Retinal pigment epithelial cell (primary cell): ENCODE measurements around the gene CCDC50.

Experiments
- DNase-seq: peaks from one replicate; pipeline ENCODE4 v3.0.0-alpha.2; 2010; ENCODE audit warnings: low read depth
- H3K4me3 ChIP-seq: 2 replicates; pipeline ENCODE4 v1.5.1; 2011; ENCODE audit warnings: mild to moderate bottlenecking, low read length, control low read depth, moderate library complexity
- TF ChIP-seq, protein P1 (sequence below): conservative IDR thresholded peaks from 2 replicates; pipeline ENCODE4 v1.5.1; 2011; ENCODE audit warnings: low read depth, low read length, control low read depth, inconsistent platforms

The CCDC50 gene, protein sequence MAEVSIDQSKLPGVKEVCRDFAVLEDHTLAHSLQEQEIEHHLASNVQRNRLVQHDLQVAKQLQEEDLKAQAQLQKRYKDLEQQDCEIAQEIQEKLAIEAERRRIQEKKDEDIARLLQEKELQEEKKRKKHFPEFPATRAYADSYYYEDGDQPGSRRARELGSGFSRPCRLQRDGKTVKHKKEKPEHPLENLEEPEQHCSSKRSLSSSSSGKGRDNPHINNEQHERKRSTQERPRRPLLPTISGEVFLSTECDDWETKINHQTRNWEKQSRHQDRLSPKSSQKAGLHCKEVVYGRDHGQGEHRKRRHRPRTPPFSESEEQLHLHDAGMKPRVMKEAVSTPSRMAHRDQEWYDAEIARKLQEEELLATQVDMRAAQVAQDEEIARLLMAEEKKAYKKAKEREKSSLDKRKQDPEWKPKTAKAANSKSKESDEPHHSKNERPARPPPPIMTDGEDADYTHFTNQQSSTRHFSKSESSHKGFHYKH

DNA sequence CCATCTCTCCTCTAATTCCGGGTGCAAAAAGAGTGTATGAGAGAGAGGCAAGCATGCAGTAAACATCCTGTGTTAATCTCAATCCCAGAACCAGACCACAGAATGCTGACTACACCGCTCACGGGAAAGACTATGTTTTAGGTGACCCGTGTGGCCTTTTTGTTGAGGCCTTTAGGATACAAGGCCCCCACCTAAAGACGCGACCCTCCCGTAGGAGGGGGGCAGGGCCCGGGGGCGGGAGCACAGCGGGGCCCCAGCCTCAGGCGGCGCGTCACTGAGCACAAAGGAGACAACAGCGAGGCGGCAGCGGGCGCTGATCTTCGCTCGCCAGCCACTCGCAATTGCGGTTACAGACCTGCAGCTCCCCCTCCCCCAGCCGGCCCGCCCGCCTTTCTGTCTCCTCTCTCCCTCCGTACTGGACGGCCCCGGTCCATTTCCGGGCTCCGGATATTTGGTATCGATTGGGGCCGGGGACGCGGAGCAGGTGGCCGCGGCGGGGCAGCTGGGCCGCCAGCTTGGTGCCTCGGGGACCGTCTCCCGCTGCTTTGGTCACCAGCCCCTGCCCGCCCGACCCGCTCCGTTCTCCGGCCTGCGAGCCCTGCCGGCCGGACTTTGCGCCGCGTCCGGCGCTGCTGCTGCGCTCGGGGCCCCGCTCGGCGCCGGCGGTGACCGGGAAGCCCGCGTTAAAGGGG, at the start of gene CCDC50:
Gene CCDC50, plus strand, starts transcription at position 433 of the 692 bp plus-strand sequence. CDS start 281 bp downstream, outside the sequence.
- TF ChIP-seq, protein P1, sequence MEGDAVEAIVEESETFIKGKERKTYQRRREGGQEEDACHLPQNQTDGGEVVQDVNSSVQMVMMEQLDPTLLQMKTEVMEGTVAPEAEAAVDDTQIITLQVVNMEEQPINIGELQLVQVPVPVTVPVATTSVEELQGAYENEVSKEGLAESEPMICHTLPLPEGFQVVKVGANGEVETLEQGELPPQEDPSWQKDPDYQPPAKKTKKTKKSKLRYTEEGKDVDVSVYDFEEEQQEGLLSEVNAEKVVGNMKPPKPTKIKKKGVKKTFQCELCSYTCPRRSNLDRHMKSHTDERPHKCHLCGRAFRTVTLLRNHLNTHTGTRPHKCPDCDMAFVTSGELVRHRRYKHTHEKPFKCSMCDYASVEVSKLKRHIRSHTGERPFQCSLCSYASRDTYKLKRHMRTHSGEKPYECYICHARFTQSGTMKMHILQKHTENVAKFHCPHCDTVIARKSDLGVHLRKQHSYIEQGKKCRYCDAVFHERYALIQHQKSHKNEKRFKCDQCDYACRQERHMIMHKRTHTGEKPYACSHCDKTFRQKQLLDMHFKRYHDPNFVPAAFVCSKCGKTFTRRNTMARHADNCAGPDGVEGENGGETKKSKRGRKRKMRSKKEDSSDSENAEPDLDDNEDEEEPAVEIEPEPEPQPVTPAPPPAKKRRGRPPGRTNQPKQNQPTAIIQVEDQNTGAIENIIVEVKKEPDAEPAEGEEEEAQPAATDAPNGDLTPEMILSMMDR: no peak
- DNase-seq: no peak
- H3K4me3 ChIP-seq: peak within 1 kb of the TSS; percentile 77

DNA sequence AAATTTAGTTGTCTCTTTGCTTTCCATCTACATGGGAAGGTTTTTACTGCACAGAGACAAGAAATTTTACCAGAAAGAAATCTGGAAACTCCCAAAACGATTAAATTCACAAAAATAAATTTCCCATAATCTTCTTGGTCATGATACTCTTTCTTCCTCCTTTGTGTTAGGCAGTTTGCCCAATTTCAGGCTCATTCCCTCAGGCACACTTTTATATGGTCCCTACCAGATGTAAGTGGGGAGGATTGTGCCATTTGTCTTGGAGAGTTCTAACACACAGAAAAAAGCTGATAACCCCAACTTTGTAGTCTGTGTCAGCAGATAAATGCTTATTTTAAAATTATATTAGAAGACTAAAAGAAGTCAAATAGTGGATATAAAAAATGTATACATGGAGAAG, 49.1 kb upstream of the CCDC50 start:
- TF ChIP-seq, protein P1: no peak
- no peak overlapping the region for H3K4me3 ChIP-seq
- no peak for DNase-seq

DNA sequence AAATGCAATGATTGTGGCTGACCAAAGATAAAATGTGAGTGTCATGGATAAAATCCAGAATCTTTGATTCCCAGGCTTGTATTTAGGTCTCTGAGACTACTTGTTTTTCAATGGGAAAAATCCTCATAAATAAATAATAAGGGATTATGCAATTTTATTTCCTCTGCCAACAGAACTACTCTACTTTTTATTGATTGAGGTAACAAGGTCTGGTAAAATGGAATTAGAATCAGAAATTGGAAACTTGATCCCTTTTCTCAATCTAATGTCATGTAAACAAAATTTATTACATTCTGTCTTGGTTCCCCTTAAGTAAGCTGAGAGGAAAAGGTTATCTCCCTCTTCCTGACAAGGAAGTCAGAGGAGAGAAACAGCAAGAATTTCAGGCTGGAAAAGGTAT, 48.3 kb upstream of the CCDC50 start:
- no peak overlapping the region for H3K4me3 ChIP-seq
- TF ChIP-seq, protein P1: no peak
- DNase-seq: no peak

DNA sequence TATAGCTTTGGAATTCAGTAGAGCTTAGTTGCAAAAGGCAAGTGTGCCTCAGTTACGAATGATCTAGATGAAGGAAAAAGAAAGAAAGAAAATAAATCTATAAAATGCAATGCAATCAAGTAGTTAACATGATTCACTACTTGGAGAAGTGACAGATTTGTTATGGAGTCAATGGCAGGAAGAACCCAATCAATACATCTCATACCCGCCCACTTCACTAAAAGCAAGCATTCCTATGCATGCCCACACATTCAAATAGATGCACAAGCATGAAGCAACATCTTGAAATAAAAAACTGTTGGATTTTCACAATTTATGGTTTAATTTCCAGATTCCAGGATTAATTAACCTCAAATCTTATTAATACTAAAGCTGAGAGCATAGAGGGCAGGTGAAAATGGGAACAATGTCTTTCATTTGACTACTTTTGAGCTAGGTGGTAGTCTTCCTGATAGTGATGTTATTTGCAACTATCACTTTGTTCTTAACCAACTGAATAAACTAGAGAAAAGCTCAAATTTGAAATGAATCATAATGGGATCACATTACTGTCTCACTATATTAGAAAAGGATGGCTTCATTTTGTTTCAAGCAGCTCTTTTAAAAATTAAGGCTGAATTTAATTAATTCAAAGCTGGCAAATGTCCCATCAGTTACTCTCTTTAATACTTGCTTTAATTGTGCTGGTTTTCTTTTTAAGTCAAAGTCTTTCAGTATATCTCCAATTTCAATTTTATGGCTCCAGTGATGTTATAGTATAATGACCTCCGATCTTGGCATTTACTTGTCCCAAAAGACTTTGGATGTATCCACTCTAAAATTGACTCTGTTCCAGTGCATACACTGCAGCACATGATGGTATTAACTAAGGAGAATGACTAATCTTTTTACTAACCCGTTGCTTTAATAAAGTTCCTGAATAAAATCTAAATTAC, 46.7 kb upstream of the CCDC50 start:
- TF ChIP-seq, protein P1: no peak
- peak; percentile 24 for DNase-seq
- no peak overlapping the region for H3K4me3 ChIP-seq

DNA sequence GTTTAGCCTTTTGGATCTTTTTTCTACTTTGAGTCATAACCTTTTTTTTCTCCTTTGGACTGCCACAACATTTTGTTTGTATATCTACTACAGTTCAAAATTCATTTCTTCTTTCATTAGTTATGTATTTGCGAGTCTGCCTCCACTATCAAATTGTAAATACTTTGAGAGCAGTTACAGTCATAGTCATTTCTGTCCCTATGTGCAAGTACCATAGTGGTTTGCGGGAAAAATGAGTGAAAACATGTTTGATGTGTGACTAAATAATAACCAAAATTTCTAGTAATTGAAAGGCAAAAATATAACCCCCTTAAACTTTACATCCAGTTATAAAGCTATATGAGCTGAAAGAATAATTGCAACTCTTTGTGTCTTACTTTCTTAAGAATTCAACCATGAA, 45.8 kb upstream of the CCDC50 start:
- H3K4me3 ChIP-seq: no peak overlapping the region
- no peak for DNase-seq
- TF ChIP-seq, protein P1: no peak

DNA sequence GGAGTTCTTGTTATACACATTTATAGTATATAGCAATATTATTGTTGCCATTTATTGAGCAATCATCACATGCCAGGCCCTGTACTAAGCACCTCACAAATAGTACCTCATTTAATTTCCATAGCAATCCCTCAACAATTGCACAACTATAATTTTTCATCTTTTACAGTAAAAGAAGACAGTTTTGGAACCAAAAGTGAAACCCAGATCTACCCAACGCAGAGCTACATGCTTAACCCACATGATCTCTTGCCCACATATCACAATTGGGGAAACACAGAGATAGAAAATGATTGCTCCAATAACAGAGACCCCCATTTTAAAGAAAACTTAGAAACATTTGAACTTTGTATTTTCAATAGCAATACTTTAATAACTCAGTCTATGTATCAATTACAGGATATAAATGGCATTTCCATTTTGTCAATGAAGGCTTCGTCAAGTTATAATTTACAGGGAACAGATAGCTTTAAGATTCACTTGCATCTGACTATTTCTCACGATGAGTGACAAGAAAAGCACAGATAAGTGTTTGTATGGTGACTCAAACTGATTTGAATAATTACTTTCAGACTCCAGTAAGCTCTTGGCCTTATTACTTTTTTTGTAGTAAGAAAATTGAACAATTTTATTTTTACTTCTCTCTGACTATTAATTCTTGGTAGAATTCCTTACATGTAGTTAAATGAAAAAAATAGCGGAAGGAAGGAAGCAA, 38.7 kb upstream of the CCDC50 start:
- TF ChIP-seq, protein P1: no peak
- no peak for DNase-seq
- H3K4me3 ChIP-seq: no peak overlapping the region
